ENCODE results near the gene SH3PXD2A.

Gene SH3PXD2A

GRCh38 chr10:103564776-103565520, 290.4 kb downstream of the SH3PXD2A start:
- peak; percentile 78 for TF ChIP-seq CTCF (IDR thresholded peaks at IDR 0.05; ENCODE audit: low read depth, low read length)
- H3K4me3 ChIP-seq (replicated peaks in 1 of 2; ENCODE audit: low read depth in 2 of 2, low read length in 2 of 2) = no peak overlapping the region
- DNase-seq (ENCODE audit: low read depth in 2 of 2) = peak in 1 of 2 donors; percentile 19

GRCh38 chr10:103564116-103564501, 291.3 kb downstream of the SH3PXD2A start:
- no peak for TF ChIP-seq CTCF (IDR thresholded peaks at IDR 0.05; ENCODE audit: low read depth, low read length)
- H3K4me3 ChIP-seq (replicated peaks in 1 of 2; ENCODE audit: low read depth in 2 of 2, low read length in 2 of 2) = no peak overlapping the region
- DNase-seq (ENCODE audit: low read depth in 2 of 2) = no peak

- TF ChIP-seq CTCF (IDR thresholded peaks at IDR 0.05; ENCODE audit: low read depth, low read length) = no peak
Observed at GRCh38 chr10:103563231-103564115, 291.9 kb downstream of the SH3PXD2A start.

GRCh38 chr10:103562383-103562782, 293.0 kb downstream of the SH3PXD2A start:
- no peak for TF ChIP-seq CTCF (IDR thresholded peaks at IDR 0.05; ENCODE audit: low read depth, low read length)
- no peak overlapping the region for H3K4me3 ChIP-seq (replicated peaks in 1 of 2; ENCODE audit: low read depth in 2 of 2, low read length in 2 of 2)
- DNase-seq (ENCODE audit: low read depth in 2 of 2) = no peak

More at GRCh38 chr10:103563231-103564115, 291.9 kb downstream of the SH3PXD2A start:
- H3K4me3 ChIP-seq (replicated peaks in 1 of 2; ENCODE audit: low read depth in 2 of 2, low read length in 2 of 2) = no peak overlapping the region
- DNase-seq (ENCODE audit: low read depth in 2 of 2) = no peak

GRCh38 chr10:103560886-103561285, 294.5 kb downstream of the SH3PXD2A start:
- TF ChIP-seq CTCF (IDR thresholded peaks at IDR 0.05; ENCODE audit: low read depth, low read length) = no peak
- DNase-seq (ENCODE audit: low read depth in 2 of 2) = no peak
- no peak overlapping the region for H3K4me3 ChIP-seq (replicated peaks in 1 of 2; ENCODE audit: low read depth in 2 of 2, low read length in 2 of 2)

- no peak for DNase-seq (ENCODE audit: low read depth in 2 of 2)
- no peak overlapping the region for H3K4me3 ChIP-seq (replicated peaks in 1 of 2; ENCODE audit: low read depth in 2 of 2, low read length in 2 of 2)
- no peak for TF ChIP-seq CTCF (IDR thresholded peaks at IDR 0.05; ENCODE audit: low read depth, low read length)
Observed at GRCh38 chr10:103559776-103560175, 295.6 kb downstream of the SH3PXD2A start.

All from cardiac fibroblast (primary cell).